Measurements from ENCODE around the gene TKT. TPM values are rescaled to one million over a fixed set of nuclear protein-coding genes. Genes with fewer than 3 reads are reported as not detected.
A peak's percentile ranks its signal among the peaks of the same experiment; 100 is the strongest.

The TKT gene
- total and polyA plus RNA-seq, 2 of the 13 experiments (the other 11 are each of a cell fraction or from before 2014, with no cell fraction given) = 150 to 238 TPM

GRCh38 chr3:53223541-53223966 is 32.3 kb downstream of the TKT start:
- FAIRE-seq = no peak
- POLR2A ChIA-PET = no interaction called here

GRCh38 chr3:53223025-53223424 is 32.8 kb downstream of the TKT start:
- FAIRE-seq = no peak
- peak; percentile 20 for DNase-seq (ENCODE audit: low spot score)
- CTCF ChIA-PET (ENCODE audit: low intra/inter-chr PET ratio, low total read pairs) = no interaction called here
- 0 out of 2 replicates have a peak, but pooled peaks cover 3% of the 10 kb centered on the region for H4K20me1 ChIP-seq (ENCODE audit: insufficient read depth, low read length)
- H3K9ac ChIP-seq (ENCODE audit: insufficient read depth, low read depth, low read length) = no peak overlapping the region
- 75% methylated on average over 2 of the region's 7 CpGs for WGBS (ENCODE audit: low lambda C conversion rate)
- POLR2A ChIA-PET = interaction anchor here (1.3 to 1.5 kb wide), 2 partner anchors 47 to 63 kb away, joined by 3 read pairs; no protein-coding TSS in a partner anchor
- peaks cover 63% of the 10 kb centered on the region for H3K4me1 ChIP-seq (ENCODE audit: insufficient read depth, low read length)
- peaks cover 22 to 42% of the 10 kb centered on the region in 2 experiments for H3K36me3 ChIP-seq (replicated peaks in 1 of 2; ENCODE audit: control insufficient read depth in 1 of 2, insufficient read depth in 2 of 2, low read length in 2 of 2)
- in situ Hi-C loops (cut with HindIII; ENCODE audit: extremely low pct_ligation_motif_present, low pct_unique_long_range_greater_than_20kb) (no loop called here), intact Hi-C loops (cut with micrococcal nuclease; ENCODE audit: unreplicated experiment) (loop anchor here (5.0 kb wide), 1 partner anchor 34 kb away; the partner anchor contains the start of gene TKT)
- H3K4me3 ChIP-seq (replicated peaks in 1 of 3; ENCODE audit: insufficient read depth in 1 of 3, low read depth in 2 of 3, low read length in 3 of 3) = no peak overlapping the region
- no peaks in the 10 kb centered on the region for H3K79me2 ChIP-seq (ENCODE audit: insufficient read depth, low read length)
- no peak overlapping the region for H2AFZ ChIP-seq (ENCODE audit: low read length)
- TF ChIP-seq THAP8 (CRISPR knock-in tag; IDR thresholded peaks at IDR 0.05; ENCODE audit: borderline replicate concordance) = no peak
- peak; percentile 51; the same call in 1 of the 2 replicates for TF ChIP-seq TFAP4 (IDR thresholded peaks at IDR 0.05; ENCODE audit: borderline replicate concordance, low read depth)
- peak; percentile 69 for TF ChIP-seq RARA (CRISPR knock-in tag; IDR thresholded peaks at IDR 0.05)
- TF ChIP-seq POLR2A (IDR thresholded peaks at IDR 0.05; ENCODE audit: insufficient read depth in 1 of 2, low read depth in 2 of 2, low read length in 2 of 2) = 0 out of 4 replicates have a peak, but pooled peaks of 1 of the 2 experiments have one; percentile 27
- TF ChIP-seq ZNF124 (CRISPR knock-in tag; IDR thresholded peaks at IDR 0.05) = 0 out of 2 replicates have a peak, but pooled peaks have one; percentile 16
- TF ChIP-seq RBM22 (optimal IDR thresholded peaks at IDR 0.05; ENCODE audit: low read length) = peak; percentile 57
- no peaks in the 10 kb centered on the region for H3K9me3 ChIP-seq (ENCODE audit: low read length)
- ATAC-seq = peak; percentile 9
- no TSS peak for BruUV-seq (replicated peaks)
- H3K27ac ChIP-seq (ENCODE audit: extremely low read length, insufficient read depth, low read length) = peak overlapping the region; percentile 75
- H3K27me3 ChIP-seq (ENCODE audit: control insufficient read depth in 1 of 2, insufficient read depth in 2 of 2, low read length in 2 of 2) = no peaks in the 10 kb centered on the region
- H3K4me2 ChIP-seq (ENCODE audit: low read depth, low read length) = no peak overlapping the region

More at GRCh38 chr3:53223541-53223966, 32.3 kb downstream of the TKT start:
- Histone ChIP-seq H3K9ac (ENCODE audit: insufficient read depth, low read depth, low read length) (no peak overlapping the region), H2AFZ (ENCODE audit: low read length) (no peak overlapping the region), H3K36me3 (replicated peaks in 1 of 2; ENCODE audit: control insufficient read depth in 1 of 2, insufficient read depth in 2 of 2, low read length in 2 of 2) (peaks cover 26 to 47% of the 10 kb centered on the region in 2 experiments), H3K9me3 (ENCODE audit: low read length) (no peaks in the 10 kb centered on the region), H3K4me2 (ENCODE audit: low read depth, low read length) (no peak overlapping the region), H3K4me3 (replicated peaks in 1 of 3; ENCODE audit: insufficient read depth in 1 of 3, low read depth in 2 of 3, low read length in 3 of 3) (no peak overlapping the region), H3K27me3 (ENCODE audit: control insufficient read depth in 1 of 2, insufficient read depth in 2 of 2, low read length in 2 of 2) (no peaks in the 10 kb centered on the region), H3K79me2 (ENCODE audit: insufficient read depth, low read length) (no peaks in the 10 kb centered on the region), H4K20me1 (ENCODE audit: insufficient read depth, low read length) (0 out of 2 replicates have a peak, but pooled peaks cover 3% of the 10 kb centered on the region), H3K27ac (ENCODE audit: extremely low read length, insufficient read depth, low read length) (peak overlapping the region; percentile 75), H3K4me1 (ENCODE audit: insufficient read depth, low read length) (peaks cover 64% of the 10 kb centered on the region)
- intact Hi-C loops (cut with micrococcal nuclease; ENCODE audit: unreplicated experiment) = loop anchor here (5.0 kb wide), 1 partner anchor 34 kb away; the partner anchor contains the start of gene TKT
- WGBS (ENCODE audit: low lambda C conversion rate) = 73% methylated on average over 3 of the region's 9 CpGs
- CTCF ChIA-PET (ENCODE audit: low intra/inter-chr PET ratio, low total read pairs) = no interaction called here
- BruUV-seq (replicated peaks) = no TSS peak
- in situ Hi-C loops (cut with HindIII; ENCODE audit: extremely low pct_ligation_motif_present, low pct_unique_long_range_greater_than_20kb) = no loop called here
- TF ChIP-seq TBX2 (CRISPR knock-in tag; IDR thresholded peaks at IDR 0.05; ENCODE audit: borderline replicate concordance) = no peak
- no peak for TF ChIP-seq MTERF4 (CRISPR knock-in tag; IDR thresholded peaks at IDR 0.05)
- 0 out of 2 replicates have a peak, but pooled peaks have one; percentile 28 for TF ChIP-seq POLR2AphosphoS2 (IDR thresholded peaks at IDR 0.05; ENCODE audit: low read depth, low read length)
- 0 out of 2 replicates have a peak, but pooled peaks have one; percentile 50 for TF ChIP-seq HNRNPL (IDR thresholded peaks at IDR 0.05; ENCODE audit: low read depth, low read length)
- no peak for TF ChIP-seq ZNF256 (CRISPR knock-in tag; conservative IDR thresholded peaks at IDR 0.05)
- TF ChIP-seq AGO2 (optimal IDR thresholded peaks at IDR 0.05; ENCODE audit: low read depth, low read length) = peak; percentile 72
- ATAC-seq = no peak
- no peak for DNase-seq (ENCODE audit: low spot score)
